RWPE1 (cell line): Measurements from ENCODE around the gene L3MBTL3.

Source experiments
- CTCF ChIA-PET: fragments of 350-600 bp; sonication (Branson Sonifier 250); formaldehyde crosslinking; extraction: SDS; loops from one replicate; lab custom pipeline; 2021; lab: Yijun Ruan, JAX
- POLR2A ChIA-PET: fragments of 400-600 bp; formaldehyde crosslinking; extraction: SDS; loops from one replicate; lab custom pipeline; 2020; ENCODE audit warnings: antibody characterized with exemption; ENCODE audit not compliant: low non-redundant PET; lab: Yijun Ruan, JAX
- DNase-seq: peaks from one replicate; pipeline ENCODE4 v3.0.0; 2012; ENCODE audit warnings: low spot score
- H3K27ac ChIP-seq: fragments of 450-650 bp; 2 replicates; pipeline ENCODE4 v1.5.1; 2017
- CTCF ChIP-seq: fragments of 450-650 bp; conservative IDR thresholded peaks from 2 replicates; pipeline ENCODE4 v1.5.1; 2017; ENCODE audit warnings: low read depth, mild to moderate bottlenecking

The L3MBTL3 gene

GRCh38 chr6:130183271-130184222, 165.2 kb downstream of the L3MBTL3 start:
- H3K27ac ChIP-seq, result no peak overlapping the region
- DNase-seq, result no peak
- TF ChIP-seq CTCF, result no peak
- POLR2A ChIA-PET, result no interaction called here
- CTCF ChIA-PET, result no interaction called here

- TF ChIP-seq CTCF, result no peak
- no peak for DNase-seq
- no peak overlapping the region for H3K27ac ChIP-seq
- ChIA-PET CTCF (no interaction called here), POLR2A (no interaction called here)
These were observed 167.3 kb downstream of the L3MBTL3 start for GRCh38 chr6:130185658-130186057.

GRCh38 chr6:130187335-130188206, 169.2 kb downstream of the L3MBTL3 start:
- DNase-seq, result no peak
- ChIA-PET CTCF (no interaction called here), POLR2A (no interaction called here)
- no peak overlapping the region for H3K27ac ChIP-seq
- no peak for TF ChIP-seq CTCF

- ChIA-PET POLR2A (no interaction called here), CTCF (no interaction called here)
- no peak overlapping the region for H3K27ac ChIP-seq
- no peak for DNase-seq
- no peak for TF ChIP-seq CTCF
These were observed 170.0 kb downstream of the L3MBTL3 start for GRCh38 chr6:130188207-130188899.

GRCh38 chr6:130189531-130190397, 171.4 kb downstream of the L3MBTL3 start:
- DNase-seq, result no peak
- POLR2A ChIA-PET, result no interaction called here
- CTCF ChIA-PET, result no interaction called here
- no peak overlapping the region for H3K27ac ChIP-seq
- no peak for TF ChIP-seq CTCF
